Endometrial microvascular endothelial cells (primary cell): ENCODE data around the gene ZNF865. TPM values are rescaled to one million over a fixed set of nuclear protein-coding genes. Genes with fewer than 3 reads are reported as not detected.

ENCODE experiments used
- in situ Hi-C: cut with HindIII; loops from 2 replicates; pipeline ENCODE4 v1.10.0; 2017; ENCODE audit warnings: low sequenced_read_pairs, low pct_unique_long_range_greater_than_20kb; ENCODE audit errors: inconsistent ontology term
- total RNA-seq: library from RNA; depleted of rRNA; stranded (reverse); fragments of >200 nt; gene quantifications from one replicate; pipeline ENCODE4 v1.2.3, GENCODE V29; 2015; ENCODE audit errors: inconsistent ontology term

ZNF865 gene
- total RNA-seq, 1 donor from 2014 or later = 3.3 TPM

DNA sequence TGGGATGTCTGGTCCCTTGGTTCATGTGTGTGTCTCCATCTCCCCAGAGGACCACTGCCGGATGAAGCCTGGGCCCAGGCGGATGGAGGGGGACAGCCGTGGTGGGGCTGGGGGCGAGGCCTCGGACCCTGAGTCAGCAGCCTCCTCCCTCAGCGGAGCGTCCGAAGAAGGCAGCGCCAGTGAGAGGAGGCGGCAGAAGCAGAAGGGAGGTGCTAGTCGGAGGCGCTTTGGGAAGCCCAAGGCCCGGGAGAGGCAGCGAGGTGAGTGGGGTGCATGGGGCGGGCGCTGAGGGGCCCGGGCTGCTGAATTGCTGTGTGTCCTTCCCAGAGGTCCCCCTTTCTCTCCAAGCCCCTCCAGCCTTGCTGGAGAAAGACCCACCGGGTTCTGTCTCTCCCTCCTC lies 45.8 kb downstream of the ZNF865 start:
- in situ Hi-C loops = no loop called here

DNA sequence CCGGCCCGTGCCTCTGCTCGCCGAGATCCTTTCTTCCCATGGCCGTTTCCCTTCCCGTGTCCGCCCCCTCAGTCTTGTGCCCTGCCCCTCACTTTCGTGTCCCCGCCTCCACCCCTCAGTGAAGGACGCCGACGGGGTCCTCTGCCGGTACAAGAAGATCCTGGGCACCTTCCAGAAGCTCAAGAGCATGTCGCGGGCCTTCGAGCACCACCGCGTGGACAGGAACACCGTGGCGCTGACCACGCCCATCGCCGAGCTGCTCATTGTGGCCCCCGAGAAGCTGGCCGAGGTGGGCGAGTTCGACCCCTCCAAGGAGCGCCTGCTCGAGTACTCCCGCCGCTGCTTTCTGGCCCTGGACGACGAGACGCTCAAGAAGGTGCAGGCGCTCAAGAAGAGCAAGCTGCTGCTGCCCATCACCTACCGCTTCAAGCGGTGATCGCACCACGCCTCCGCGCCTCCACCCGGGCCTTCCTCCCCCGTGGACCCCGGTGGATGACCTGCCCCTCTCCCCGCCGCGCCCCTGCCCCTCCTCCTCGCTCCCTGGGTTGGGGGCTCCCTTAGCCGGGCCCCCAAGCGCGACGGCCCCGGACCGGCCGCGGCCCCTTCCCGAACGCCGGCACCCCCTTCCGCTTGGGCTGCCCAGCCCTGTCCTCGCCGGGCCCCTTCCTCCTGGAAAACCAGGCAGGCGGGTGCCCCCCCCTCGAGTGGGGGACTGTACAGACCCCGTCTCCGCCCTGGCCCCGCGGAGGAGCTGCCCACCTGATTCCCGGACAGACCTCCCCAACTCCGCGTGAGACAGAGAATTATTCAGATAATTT lies 47.1 kb downstream of the ZNF865 start:
- in situ Hi-C loops = no loop called here

DNA sequence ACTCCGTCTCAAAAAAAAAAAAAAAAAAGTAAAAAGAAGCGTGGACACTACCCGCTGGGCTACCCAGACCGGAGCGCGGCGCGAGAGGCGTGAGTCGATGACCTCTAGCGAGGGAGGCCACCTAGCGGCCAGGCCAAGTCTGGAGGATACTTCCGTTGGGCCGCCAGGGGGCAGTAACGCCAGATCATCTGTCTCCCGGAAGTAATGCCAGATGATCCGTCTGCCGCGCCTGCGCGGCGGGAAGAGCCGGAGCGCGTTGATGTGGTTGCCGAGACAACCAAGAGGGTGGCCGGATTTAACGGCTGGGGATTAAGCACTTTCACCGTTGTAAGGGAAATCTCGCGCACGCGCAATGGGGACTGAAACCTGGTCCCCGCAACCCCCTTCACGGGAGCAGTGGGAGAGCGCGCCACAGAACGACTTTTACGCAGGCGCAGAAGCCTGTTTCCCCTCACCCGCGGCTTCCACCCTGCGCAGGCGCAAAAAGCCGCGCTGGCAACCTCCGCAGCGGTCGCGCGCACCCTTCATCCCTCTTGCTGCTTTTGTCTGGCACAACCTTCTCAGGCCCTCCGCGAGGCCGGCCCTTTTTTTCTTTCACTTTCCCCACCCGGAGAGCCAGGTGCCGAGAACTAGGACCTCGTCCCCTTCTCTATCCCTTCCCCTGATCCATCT lies 48.3 kb downstream of the ZNF865 start:
- in situ Hi-C loops = no loop called here

DNA sequence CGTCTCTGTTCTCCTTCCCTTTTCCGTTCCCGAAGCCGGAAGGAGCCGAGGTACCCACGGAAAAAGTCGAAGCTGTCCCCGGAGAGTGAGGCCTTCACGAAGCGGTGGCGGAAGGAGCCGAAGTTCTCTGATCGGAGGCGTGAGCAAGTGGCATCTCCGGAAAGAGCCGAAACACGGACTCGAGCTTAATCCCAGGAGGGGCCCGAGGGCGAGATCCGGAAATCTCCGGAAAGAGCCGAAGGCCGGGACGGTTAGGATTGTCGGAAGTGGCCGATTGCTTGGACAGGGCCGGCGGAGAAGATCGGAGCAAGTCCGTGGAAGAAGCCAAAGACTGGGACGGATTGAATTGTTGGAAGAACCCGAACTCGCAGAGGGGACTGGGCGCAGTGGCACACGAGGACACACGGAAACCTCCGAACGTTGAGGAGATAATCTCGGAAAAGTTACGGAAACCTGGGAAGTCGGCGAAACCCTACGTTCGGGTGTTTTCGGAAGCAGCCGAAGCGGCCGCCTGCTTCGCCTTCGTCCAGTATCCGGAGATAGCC lies 48.9 kb downstream of the ZNF865 start:
- in situ Hi-C loops = no loop called here

DNA sequence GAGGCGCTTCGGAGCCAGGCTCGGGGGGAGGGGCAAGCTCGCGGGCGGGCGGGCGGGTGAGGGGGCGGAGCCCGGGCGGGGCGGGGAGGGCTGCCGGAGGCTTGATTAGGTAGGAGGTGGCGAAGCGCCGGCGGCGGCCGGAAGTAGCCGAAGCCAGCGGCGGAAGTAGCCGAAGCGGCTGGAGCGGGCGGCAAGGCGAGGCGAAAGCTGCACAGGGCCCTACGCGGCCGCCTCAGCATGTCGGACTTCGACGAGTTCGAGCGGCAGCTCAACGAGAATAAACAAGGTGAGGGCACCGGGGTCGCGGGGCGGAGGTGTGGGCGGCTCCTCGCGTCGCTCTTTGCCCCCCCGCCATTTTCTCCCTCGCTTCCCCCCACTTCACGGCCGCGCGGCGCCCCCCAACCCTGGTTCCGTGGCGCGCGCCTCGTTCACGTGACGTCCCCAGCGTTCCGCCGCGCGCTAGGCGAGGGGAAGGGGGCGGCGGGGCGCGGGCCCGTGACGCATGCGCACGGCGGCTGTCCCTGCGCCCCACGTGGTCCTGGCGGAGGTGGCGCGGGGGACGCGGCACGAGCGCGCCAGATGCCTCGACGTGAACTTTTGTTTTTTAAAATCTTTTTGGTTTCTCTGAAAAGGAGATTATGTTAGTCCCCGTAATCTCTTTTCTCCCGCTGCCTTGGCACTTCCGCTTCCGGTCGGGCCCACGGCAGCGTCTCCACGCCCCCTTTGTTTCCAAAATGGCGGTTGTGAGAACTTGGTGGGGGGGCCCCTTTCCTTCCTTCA lies 49.6 kb downstream of the ZNF865 start, which contains the start of gene U2AF2:
U2AF2 (plus strand) TSS at position 168 of the 780 bp plus-strand sequence; CDS start at position 238, 70 bp downstream.
- in situ Hi-C loops = no loop called here

DNA sequence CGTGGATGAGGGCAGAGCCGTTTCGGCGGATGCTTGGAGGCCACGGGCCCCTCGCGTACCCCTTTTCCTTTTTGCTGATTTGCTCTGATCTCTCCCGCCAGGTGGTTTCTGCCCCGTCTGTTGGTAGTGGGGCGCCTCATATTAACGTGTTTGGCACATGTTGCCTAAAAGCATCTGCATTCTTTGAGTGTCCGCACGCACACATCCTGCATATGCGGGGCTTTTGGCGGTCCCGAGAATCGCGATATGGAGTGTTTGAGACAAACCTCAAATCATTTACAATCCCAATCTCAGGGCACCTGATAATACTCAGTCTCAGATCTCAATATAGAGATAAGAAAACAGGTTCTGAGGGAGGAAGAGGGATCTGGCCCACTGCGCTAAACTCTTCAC lies 50.2 kb downstream of the ZNF865 start:
- in situ Hi-C loops = no loop called here

- in situ Hi-C loops = no loop called here
These were observed 51.1 kb downstream of the ZNF865 start for GRCh38 chr19:55656552-55656951.

GRCh38 chr19:55656988-55657747 lies 51.7 kb downstream of the ZNF865 start:
- in situ Hi-C loops = no loop called here

- in situ Hi-C loops = no loop called here
These were observed 53.5 kb downstream of the ZNF865 start for GRCh38 chr19:55658846-55659459.

- in situ Hi-C loops = no loop called here
These were observed 54.4 kb downstream of the ZNF865 start for GRCh38 chr19:55659822-55660221.

DNA sequence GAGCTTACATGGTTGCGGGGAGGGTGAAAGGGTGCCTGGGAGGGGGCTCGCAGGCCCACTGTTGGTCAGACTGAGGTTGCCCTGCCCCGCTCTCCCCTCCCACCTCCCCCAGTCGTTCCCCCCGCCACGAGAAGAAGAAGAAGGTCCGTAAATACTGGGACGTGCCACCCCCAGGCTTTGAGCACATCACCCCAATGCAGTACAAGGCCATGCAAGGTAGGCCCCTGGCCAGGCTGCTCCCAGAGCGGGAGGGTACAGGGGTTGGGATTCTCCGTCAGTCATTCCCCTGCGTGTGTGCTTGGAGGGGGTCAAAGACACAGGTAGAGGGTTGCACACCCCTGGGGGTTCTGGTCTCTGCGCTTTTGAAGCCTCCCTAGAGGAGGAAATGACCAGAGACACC lies 55.0 kb downstream of the ZNF865 start:
- in situ Hi-C loops = no loop called here

- in situ Hi-C loops = no loop called here
These were observed 55.5 kb downstream of the ZNF865 start for GRCh38 chr19:55660991-55661390.

GRCh38 chr19:55661826-55662225 lies 56.4 kb downstream of the ZNF865 start:
- in situ Hi-C loops = no loop called here

DNA sequence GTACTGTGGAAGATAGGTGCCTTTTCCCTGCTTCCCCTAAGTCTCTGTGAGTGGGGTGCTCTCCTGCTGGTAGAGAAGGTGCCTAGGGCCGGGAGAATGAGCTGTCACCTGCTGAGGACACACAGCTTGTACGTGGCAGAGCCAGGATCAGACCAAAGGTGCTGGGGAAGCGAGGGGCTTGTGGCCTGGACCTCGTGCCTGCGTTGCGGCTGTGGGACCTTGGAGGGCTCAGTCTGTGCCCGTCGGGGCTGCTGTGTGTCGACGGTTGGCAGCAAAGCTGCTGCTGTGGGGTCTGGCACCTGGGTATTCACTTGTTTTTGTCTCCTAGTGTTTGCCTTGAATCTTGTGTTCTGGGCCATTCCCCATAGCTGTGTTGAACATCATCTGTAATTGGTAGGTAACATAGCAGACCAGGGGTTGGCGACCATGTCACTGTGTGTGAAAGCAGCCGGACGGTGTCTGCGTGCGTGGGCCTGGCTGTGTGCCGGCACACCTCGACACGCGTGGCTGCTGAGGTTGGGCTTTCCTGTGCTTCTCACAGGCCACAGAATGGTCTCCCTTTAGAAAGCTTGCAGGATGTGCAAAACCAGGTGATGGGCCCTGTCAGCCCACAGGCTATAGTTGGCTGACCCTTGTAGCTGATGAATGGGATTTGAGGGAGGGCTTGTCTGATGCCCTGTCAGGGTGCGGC lies 58.5 kb downstream of the ZNF865 start:
- in situ Hi-C loops = no loop called here

DNA sequence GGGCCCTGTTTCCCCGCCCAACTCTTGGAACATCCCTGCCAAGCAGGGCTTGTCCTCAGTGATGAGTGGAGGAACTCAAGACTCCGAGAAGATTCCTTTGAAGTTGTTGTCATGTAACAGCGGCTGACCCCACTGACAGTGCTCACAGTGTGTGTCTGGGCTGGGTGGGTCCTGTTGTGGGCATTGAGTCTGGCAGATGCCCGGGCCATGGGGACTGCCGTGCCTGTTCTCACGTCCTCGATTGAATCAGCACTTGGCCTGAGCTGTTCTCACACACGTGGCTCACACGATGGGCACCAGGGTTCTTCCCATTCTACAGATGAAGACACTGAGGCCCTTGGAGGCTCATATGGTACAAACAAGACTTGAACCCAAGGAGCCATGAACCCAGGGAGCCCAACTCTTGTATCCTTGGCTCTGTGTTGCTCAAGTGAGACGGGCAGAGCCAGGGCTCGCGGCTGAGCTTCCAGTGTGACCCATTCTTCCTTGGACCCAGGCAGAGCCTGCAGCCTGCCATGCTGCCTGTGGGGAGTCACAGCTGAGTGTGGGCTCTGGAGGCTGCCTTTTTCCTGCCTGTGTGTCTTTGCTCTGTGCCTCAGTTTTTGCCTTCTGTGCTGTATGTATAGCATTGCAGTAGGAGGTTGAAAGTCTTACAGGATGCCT lies 61.0 kb downstream of the ZNF865 start:
- in situ Hi-C loops = no loop called here
